HTR-8/SVneo (cell line): Measurements from ENCODE around the gene EIF3A.
A peak's percentile ranks its signal among the peaks of the same experiment; 100 is the strongest.
"Not testable (repeated sequence)": the region's sequence is repeated elsewhere in the genome, so short reads cannot be mapped to it uniquely, and the experiment has no call there.

Experiments used
- DNase-seq: peaks from one replicate; pipeline ENCODE4 v3.0.0; 2011; ENCODE audit warnings: low spot score, mixed read lengths; ENCODE audit not compliant: insufficient read length
- FAIRE-seq: peaks from 2 replicates; lab custom pipeline; 2011; peaks lifted over from hg19 to GRCh38; lab: Jason Lieb, UNC

Gene EIF3A

DNA sequence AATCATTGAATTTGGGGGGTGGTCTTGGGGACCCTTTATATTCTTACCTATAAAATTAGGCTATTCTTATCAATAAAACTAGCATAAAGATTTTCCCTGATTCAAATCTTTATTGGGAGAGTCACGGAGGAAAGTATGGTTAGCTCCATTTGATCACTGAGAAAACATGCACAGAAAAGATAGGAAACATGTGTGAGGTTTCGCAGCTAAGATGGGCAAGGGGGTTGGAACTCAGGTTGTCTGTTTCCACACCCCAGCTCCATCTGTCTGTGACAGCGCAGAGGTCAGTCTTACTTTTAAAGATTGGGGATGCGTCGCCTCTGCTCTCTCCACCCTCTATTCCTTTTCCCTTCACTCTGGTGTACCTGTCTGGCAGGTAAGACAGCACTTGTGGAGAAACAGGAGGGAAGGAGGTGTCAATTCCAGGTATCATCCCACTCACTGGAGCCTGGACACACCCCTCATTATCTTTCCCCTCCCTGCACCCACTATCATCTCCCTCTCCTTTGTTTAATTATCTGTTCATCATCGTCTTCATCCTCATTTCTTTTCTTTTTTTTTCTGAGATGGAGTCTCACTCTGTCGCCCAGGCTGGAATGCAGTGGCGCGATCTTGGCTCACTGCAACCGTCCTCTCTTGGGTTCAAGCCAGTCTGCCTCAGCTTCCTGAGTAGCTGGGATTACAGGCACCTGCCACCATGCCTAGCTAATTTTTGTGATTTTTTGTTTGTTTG lies 20.9 kb upstream of the EIF3A start:
- FAIRE-seq (no peak), DNase-seq (no peak)

DNA sequence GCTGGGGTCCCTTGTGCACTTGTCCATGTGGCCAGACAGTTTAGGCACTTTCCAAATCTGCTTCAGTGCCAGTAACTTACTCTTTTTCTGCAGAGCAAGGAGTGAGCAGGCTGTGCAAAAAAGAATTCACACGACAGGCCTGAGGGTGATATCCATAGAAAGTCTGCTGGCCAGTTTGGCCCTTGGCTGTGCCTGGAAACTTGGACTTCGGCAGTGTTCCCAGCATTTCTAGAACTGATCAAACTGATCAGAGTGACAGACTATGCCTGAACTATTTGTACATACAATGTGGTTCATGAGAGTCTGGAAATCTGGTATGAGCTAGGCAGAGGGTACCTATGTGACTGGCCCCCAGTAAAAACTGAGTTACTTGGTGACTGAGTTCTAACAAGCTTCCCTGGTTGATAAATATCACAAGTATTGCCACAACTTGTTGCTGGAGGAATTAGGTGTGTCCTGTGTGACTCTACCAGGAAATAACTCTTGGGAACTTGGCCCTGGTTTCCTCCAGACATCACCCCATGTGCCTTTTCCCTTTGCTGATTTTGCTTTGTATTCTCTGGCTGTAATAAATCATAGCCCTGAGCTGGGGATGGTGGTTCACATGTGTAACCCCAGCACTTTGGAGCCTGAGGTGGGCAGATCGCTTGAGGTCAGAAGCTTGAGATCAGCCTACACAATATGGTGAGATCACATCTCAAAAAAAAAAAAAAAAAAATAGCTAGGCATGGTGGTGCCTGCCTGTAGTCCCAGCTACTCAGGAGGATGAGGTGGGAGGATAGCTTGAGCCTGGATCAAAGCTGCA lies 20.0 kb upstream of the EIF3A start:
- FAIRE-seq (no peak), DNase-seq (no peak)

DNA sequence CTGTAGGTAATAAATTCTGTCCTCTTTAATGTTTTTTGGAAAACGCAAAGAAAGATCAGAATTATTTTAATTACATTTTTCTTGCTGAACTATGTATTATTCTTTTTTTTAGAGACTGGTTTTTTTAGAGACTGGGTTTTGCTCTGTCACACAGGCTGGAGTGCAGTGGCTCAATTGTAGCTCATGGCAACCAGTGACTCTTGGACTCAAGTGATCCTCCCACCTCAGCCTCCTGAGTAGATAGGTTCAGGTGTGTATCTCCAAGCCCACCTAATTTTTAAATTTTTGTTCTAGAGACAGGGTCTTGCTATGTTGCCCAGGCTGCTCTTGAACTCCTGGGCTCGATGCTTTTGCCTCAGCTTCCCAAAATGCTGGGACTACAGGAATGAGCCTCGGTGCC lies 18.0 kb upstream of the EIF3A start:
- DNase-seq: no peak
- FAIRE-seq: no peak

DNA sequence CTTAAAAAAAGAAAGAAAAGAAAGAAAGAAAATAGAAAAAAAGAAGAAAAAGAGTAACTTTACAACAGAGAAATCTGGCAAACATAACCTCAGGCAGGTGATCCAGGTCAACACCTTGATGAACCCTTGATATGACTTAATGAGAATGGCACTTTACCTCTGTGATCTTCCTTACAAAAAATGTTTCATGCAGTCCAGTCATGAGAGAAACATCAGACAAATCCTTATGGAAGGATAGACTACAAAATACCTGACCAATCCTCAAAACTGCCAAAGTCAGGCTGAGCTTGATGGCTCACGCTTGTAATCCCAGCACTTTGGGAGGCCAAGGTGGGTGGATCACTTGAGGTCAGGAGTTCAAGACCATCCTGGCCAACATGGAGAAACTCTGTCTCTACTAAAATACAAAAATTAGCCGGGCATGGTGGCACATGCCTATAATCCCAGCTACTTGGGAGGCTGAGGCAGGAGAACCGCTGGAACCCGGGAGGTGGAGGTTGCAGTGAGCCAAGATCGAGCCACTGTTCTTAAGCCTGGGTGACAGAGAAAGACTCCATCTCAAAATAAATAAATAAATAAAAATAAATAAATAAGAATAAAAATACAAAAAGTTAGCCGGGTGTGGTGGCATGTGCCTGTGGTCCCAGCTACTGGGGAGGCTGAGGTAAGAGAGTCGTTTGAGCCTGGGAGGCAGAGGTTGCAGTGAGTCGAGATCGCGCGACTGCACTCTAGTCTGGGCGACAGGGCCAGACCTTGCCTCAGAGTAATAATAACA lies 16.2 kb upstream of the EIF3A start:
- not testable (repeated sequence) for FAIRE-seq, DNase-seq

DNA sequence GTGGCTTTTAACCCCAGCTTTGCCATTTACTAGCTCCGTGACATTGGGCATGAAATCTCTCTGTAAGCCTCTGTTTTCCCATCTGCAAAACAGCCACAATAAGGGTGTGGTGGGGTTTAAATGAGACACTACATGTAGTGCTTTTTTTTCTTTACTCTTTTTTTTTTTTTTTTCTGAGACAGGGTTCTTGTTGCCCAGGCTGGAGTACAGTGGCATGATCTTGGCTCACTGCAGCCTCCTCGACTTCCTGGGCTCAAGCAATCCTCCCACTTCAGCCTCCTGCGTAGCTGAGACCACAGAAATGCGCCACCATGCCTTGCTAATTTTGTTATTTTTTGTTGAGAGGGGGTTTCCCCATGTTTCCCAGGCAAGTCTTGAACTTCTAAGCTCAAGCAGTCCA lies 15.0 kb upstream of the EIF3A start:
- DNase-seq (no peak), FAIRE-seq (no peak)

DNA sequence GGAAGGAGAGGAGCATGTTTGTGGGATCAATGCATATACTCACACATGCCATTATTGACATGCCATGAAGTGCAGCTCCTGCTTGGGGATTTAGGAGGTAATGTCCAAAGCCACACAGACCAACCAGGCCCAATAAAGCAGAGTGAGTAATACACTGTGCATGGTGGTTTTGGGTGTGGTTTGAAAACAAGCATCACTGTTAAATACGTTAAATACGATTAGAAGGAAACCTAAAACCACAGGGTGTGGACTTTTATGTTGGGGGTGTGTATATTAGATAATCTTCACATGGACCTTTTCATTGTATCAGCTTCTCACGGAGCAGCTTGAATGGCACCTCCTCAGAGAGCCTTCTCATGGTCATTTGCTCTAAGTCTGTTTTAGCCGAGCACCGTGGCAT lies 10.4 kb upstream of the EIF3A start:
- FAIRE-seq (no peak), DNase-seq (no peak)

DNA sequence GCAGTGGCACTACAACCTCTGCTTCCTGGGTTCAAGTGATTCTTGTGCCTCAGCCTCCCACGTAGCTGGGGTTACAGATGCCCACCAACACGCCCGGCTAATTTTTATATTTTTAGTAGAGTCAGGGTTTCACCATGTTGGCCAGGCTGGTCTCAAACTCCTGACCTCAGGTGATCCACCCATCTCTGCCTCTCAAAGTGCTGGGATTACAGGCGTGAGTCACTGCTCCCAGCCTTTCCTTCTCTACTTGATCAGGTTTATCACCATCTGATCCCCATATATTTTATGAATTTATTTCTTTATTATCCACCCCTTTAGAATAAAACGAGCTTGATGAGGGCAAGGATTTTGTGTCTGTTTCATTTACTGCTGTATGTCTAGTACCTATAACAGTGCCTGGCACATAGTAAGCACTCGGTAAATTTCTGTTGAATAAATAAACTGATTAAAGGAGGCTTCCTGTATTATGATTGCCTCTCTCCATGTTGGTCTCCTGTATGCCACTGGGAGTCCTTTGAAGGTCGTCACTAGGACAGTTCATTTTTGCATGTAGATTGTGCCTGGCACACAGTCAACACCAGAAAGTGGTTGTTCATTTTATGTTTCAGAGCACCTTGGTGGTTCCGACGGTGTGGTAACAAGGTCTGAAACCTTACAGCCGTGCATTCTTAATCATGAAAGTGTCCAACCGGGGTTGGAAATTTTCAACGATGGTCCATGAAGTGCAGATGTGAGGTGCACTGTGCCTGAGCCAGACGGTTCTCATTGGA lies 9.6 kb upstream of the EIF3A start:
- FAIRE-seq: no peak
- DNase-seq: no peak

DNA sequence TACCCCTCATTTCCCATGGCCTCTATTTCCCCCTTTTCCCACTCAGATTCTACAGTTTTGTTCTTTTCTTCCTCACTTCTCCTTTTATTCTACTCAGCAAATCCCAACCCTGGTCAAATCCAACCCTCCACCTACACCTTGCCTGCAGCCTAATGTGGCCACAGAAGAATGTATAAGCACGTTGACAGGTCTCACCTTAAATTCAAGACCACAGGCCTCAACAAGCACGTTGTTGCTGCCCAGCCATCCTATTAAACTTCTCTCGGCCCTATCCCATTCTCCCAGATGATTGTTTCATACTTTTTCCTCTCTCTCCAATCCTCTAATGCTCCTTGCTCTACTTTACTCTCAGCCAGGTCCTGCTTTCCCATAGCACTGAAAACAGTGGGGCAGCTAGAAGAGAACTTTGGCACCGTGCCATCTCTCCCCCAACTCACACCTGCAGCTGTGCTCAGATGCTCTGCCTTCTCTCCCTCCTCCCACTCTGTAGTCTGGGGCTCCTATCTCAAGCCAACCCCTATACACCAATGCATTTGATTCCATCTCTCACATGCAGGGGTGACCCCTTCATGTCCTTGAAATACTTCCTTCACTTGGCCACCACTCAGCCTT lies 6.8 kb upstream of the EIF3A start:
- no peak for DNase-seq
- no peak for FAIRE-seq

DNA sequence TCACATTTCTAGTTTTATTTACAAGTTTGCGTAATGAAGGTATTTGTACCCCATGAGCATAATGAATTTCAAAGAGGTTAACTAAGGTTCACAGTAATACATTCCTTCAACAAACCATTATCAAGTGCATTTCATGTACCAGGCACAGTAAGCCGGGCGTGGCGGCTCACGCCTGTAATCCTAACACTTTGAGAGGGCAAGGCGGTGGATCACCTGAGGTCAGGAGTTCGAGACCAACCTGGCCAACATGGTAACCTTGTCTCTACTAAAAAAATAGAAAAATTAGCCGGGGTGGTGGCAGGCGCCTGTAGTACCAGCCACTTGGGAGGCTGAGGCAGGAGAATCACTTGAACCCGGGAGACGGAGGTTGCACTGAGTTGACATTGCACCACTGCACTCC lies 4.3 kb upstream of the EIF3A start:
- no peak for FAIRE-seq

DNA sequence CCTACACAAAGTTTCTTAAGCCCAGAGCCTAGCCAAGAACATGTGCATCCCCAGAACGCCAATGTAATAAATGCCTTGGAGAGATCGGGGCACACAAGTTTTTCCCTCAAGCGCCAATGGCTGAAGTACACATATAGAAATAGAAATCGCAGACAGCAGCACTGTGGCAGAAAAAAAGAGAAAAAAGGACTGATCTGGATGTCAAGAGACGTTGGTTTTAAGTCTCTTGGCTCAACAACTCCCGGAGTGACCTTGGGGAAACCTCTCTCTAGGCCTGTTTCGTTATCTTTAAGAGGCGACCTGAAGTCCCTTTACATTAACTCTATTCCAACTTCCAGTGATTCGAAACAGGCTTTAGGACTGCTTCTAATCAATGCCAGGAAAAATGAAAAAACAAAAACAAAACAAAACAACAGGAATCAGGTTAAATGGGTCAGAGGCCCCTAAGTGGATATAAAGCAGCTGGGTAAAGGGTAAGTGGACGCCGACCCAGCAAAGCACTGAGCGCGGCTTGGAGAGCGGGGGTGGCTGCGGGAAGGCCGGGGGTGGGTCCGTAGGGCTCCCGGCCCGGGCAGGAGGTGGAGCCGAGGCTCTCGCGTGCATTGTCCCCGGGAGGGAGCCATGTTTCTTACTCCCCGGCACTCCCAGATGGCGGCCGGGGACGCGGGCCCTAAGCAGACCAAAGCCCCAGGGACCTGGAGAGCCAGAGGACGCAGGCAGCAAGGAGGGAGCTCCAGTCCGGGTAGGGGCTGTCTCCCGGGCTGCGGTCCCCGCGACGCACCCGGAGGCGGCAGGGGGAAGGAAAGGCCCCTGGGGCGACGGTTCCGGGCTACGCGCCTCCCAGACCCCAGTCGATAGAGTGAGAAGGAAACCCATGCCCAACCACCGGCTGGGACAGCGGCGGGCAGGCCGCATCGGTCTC lies 757 bp downstream of the EIF3A start:
- DNase-seq (peak; percentile 72), FAIRE-seq (no peak)

More for the DNA sequence above, 4.3 kb upstream of the EIF3A start:
- DNase-seq: no peak

DNA sequence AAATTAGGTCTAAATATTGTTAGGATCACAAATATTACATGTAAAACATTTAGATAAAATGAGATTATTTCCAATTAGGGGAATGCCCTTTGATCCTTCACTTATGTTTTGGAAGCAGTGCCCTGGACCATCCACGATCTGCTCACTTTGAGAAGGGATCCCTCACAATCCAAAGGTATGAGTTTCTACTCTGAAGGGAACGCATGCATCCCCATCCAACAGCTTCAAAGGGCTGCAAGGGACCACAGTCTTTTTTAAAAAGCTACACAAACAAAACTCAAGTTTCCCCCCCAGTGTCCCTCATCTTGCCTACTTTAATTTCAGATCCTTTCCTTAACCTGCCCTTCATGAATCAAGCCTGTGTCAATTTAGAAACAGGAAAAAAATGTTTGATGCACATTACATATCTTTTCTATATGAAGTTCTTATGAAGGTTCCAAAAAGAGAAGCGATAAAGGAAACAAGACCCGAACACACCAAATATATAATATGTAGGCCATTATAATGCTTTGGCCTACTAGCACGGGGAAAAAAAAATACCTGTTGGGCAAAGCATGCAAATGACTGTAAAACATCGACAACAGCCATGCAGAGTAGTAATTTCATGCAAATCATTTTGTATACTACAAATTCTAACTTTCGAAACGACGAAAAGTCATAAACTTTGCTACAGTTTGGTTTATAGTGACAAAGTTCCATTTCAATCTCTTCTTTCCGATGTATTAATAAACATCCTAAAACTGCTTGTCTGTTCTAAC lies 2.0 kb downstream of the EIF3A start:
- no peak for FAIRE-seq

DNA sequence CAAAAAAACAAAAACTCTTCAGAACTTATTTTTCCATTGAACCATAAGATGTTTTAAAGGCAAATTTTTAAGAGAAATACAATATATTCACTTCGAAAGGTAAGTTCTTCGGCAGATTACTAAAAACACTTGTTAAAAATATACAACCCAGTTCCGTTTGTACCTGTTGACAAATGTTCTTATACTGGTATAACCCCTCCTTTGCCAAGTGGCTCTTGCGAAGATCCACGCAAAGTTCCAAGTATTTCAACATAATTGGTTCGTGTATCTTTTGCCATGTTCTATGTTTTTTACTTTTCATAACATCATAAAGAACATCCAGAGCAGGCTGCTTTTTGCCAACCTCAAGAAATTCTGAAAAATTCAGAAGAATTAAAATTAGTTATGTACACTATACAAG lies 7.0 kb downstream of the EIF3A start:
- DNase-seq (no peak), FAIRE-seq (no peak)

More for the DNA sequence above, 2.0 kb downstream of the EIF3A start:
- DNase-seq: no peak

DNA sequence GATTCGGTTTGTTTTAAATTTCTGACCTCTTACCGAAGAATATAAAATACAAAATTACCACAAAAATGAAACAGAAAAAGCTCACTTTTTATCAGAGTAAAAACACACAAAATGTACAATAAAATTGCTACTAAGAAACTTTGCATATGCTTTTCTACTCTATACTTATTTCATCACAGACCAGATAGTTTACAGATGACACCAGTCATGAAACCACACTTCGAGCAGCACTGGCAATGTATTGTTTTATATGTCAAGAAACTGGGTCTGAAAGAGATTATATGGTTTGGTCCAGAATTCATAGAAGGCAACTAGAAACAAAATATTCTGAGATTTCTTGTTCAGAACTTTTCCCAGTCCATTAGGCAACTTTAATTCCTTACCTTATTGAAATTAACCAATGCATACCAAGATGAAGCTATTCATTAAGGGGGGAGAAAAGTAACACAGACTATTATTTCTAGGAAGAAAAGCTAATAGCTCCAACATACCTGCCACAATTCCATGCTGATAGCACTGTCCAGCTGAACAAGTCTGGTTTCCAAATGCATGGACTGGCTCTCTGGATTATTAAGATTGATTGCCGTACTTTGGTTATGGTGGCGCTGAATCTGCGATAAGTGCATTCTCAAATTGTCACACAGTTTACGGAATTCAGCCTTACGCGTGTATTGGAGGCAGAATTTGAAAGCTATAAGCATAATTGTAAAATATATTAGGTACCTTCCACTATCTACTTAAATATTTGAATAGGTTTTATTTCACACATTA lies 10.0 kb downstream of the EIF3A start:
- FAIRE-seq (no peak), DNase-seq (no peak)

DNA sequence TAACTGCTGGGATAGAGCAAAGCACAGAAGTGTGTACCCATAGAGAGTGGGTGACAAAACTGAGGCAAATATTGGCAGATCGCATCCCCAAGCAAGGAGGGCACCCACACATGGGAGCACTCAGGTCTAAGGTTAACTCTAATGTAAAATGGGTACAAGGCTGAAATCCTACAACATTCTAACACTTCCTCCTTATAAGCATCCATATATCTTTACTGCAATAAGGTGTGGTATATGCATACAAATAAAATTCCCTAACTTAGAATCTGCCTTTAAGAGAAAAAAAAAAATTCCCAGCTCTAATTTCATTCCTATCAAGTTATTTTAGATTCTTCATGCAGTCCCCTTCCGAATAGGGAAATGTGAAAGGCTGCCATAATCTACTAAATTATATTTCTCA lies 18.7 kb downstream of the EIF3A start:
- DNase-seq (no peak), FAIRE-seq (no peak)

DNA sequence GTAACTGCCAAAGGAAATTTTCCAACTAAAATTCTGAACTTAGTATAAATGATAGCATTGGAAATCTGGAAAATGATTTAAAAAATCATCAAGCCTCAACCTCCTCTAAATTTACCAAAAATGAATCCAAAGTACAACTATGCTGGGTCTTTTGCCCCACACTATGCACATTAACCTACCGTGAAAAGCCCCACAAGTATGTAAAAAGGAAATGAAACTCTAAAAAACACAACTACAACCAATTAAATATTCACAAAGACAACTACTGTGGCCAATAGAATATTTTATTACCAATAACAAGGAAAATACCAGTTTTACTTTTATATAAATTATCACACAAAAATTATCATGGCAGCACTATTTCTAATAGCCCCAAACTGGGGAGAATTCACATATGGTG lies 19.3 kb downstream of the EIF3A start:
- DNase-seq (no peak), FAIRE-seq (no peak)

DNA sequence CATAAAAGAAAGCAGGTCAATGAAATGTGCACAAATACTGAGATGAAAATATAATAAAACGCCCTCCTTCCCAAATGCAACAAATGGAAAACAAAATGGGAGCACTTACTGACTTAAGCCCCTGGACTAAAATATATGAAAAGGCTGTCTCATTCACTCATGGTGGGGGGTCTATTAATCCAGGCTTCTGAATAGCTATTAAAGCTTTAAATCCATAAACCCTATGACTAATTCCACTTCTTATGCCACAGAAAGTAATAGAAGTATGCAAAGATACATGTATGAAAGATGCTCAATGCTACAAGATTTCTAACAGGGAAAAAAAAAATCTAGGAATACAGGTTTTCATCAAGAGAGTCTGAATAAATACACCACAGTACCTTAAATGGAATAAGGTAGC lies 20.5 kb downstream of the EIF3A start:
- no peak for FAIRE-seq

DNA sequence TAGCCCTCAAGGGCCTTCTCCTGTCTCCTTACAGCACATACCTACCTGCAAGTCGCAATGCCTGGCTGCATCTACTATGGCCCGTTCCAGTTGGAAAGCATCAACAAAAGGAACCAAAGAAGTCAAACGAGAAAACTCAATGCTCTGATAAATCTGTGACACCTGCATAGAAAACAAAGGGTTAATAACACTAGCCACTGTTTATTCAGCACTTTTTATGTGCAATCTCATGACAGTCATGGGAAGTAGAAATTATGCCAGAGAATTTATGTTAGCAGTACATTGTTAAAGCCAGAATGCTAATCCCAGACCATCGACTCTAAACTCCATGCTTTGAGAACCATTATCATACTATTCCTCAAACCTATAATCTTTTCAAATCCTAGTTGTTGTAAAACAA lies 21.1 kb downstream of the EIF3A start:
- FAIRE-seq: no peak
- DNase-seq: no peak

More for the DNA sequence above, 20.5 kb downstream of the EIF3A start:
- no peak for DNase-seq
